Neural progenitor cell (in vitro differentiated cells): ENCODE results near the gene SEPTIN6.

Experiments
- EZH2 ChIP-seq: fragments of 200-600 bp; sonication (generic); IDR thresholded peaks from 2 replicates; pipeline ENCODE4 v1.6.1; 2017; ENCODE audit warnings: antibody characterized with exemption, mild to moderate bottlenecking, moderate library complexity
- EZH2phosphoT487 ChIP-seq: fragments of 200-600 bp; sonication (generic); IDR thresholded peaks from 2 replicates; pipeline ENCODE4 v1.6.1; 2017; ENCODE audit warnings: antibody characterized with exemption
- TF ChIP-seq, protein P1 (sequence below): fragments of 200-600 bp; sonication (generic); IDR thresholded peaks from 2 replicates; pipeline ENCODE4 v1.5.1; 2017; ENCODE audit warnings: antibody characterized with exemption, mild to moderate bottlenecking

GRCh38 chrX:119695535-119696050 lies 2.6 kb upstream of the SEPTIN6 start:
- no peak for TF ChIP-seq EZH2
- TF ChIP-seq, protein P1, sequence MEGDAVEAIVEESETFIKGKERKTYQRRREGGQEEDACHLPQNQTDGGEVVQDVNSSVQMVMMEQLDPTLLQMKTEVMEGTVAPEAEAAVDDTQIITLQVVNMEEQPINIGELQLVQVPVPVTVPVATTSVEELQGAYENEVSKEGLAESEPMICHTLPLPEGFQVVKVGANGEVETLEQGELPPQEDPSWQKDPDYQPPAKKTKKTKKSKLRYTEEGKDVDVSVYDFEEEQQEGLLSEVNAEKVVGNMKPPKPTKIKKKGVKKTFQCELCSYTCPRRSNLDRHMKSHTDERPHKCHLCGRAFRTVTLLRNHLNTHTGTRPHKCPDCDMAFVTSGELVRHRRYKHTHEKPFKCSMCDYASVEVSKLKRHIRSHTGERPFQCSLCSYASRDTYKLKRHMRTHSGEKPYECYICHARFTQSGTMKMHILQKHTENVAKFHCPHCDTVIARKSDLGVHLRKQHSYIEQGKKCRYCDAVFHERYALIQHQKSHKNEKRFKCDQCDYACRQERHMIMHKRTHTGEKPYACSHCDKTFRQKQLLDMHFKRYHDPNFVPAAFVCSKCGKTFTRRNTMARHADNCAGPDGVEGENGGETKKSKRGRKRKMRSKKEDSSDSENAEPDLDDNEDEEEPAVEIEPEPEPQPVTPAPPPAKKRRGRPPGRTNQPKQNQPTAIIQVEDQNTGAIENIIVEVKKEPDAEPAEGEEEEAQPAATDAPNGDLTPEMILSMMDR: no peak
- TF ChIP-seq EZH2phosphoT487: no peak
